Mucosa of descending colon (tissue), 3 donors: ENCODE results near the gene HDGFL3. TPM values are rescaled to one million over a fixed set of nuclear protein-coding genes. Genes with fewer than 3 reads are reported as not detected.

Experiments
- ATAC-seq: fragments of 200-7000 bp; cut with Tn5 transposase; one replicate; pipeline ENCODE4 v1.9.1; 2020; ENCODE audit warnings: mild to moderate bottlenecking, moderate library complexity
- DNase-seq, 3 donors: peaks; one replicate each; pipeline ENCODE4 v3.0.0-alpha.2; 2020
- H3K36me3 ChIP-seq: fragments of 200-600 bp; one replicate; pipeline ENCODE4 v1.8.0; 2021; ENCODE audit warnings: low read depth, mild to moderate bottlenecking
- H3K4me1 ChIP-seq: fragments of 200-600 bp; one replicate; pipeline ENCODE4 v1.8.0; 2021; ENCODE audit warnings: low read depth, mild to moderate bottlenecking
- H3K4me3 ChIP-seq: fragments of 200-600 bp; one replicate; pipeline ENCODE4 v1.8.0; 2021; ENCODE audit warnings: mild to moderate bottlenecking
- H3K9me3 ChIP-seq: fragments of 200-600 bp; one replicate; pipeline ENCODE4 v1.8.0; 2021; ENCODE audit warnings: mild to moderate bottlenecking
- CTCF ChIP-seq: fragments of 200-600 bp; IDR thresholded peaks from one replicate; pipeline ENCODE4 v1.8.0; 2022; ENCODE audit warnings: antibody characterized with exemption, mild to moderate bottlenecking
- intact Hi-C, 2 donors: fragments of 100-400 bp; cut with DNase I in 1 of 2; cut with micrococcal nuclease in 1 of 2; formaldehyde crosslinking; loops; one replicate each; pipeline versions ENCODE4 v1.11.0 to v1.11.1; 2022; cut with DNase I, micrococcal nuclease
- total RNA-seq, 3 donors: library from RNA; stranded (reverse); fragmentation: NEBNext Ultra II Directional in 2 of 3; extraction: Animal tissue kit (Norgen Biotek cat#: 25700) in 2 of 3; gene quantifications; one replicate each; pipeline versions ENCODE4 v1.2.1 to v1.2.4, GENCODE V29; 2021 to 2023
- donor health status: DM: no; HTN: no; CAD: no; lungs with moderate emphysema.
- donor health status: DM: no; HTN: no; CAD: no.
- donor health status: DM: no; HTN: yes; CAD: no.

Gene HDGFL3
- total RNA-seq, 3 donors from 2014 or later, result 7.3 to 58.8 (median 14.1) TPM

DNA sequence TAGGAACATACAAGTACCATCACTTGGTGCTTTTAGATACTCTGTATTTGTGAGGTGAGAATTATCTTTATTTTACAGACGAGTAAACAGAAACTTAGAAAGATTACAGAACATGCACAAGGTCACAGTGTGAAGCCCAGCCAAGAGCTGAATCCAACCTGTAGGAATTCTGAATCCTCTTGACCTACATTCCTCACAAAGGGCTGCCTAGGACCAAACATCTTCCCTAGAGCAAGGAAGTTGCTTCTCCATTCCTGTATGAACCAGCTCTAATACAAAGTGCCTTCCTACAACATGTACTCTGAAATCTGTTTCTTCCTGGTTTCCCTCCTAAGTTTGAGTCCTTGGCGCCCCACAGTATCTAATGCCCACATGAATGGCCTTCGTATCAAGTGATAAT is 2.9 kb downstream of the HDGFL3 start:
- Histone ChIP-seq H3K4me1 (no peaks in the 10 kb centered on the region), H3K4me3 (no peak overlapping the region), H3K36me3 (no peaks in the 10 kb centered on the region), H3K9me3 (no peaks in the 10 kb centered on the region)
- no peak for DNase-seq
- TF ChIP-seq CTCF, result no peak
- no peak for ATAC-seq
- intact Hi-C loops, result no loop called here

- Histone ChIP-seq H3K36me3 (no peaks in the 10 kb centered on the region), H3K4me1 (no peaks in the 10 kb centered on the region), H3K4me3 (no peak overlapping the region), H3K9me3 (no peaks in the 10 kb centered on the region)
- intact Hi-C loops, result no loop called here
- DNase-seq, result no peak
- no peak for TF ChIP-seq CTCF
- no peak for ATAC-seq
Observed at GRCh38 chr15:83203543-83203942, 4.1 kb downstream of the HDGFL3 start.

- DNase-seq, result no peak
- TF ChIP-seq CTCF, result no peak
- intact Hi-C loops, result no loop called here
- H3K9me3 ChIP-seq, result no peaks in the 10 kb centered on the region
- no peak for ATAC-seq
- no peak overlapping the region for H3K4me3 ChIP-seq
- H3K4me1 ChIP-seq, result no peaks in the 10 kb centered on the region
- H3K36me3 ChIP-seq, result no peaks in the 10 kb centered on the region
Observed at GRCh38 chr15:83200589-83200988, 7.0 kb downstream of the HDGFL3 start.

DNA sequence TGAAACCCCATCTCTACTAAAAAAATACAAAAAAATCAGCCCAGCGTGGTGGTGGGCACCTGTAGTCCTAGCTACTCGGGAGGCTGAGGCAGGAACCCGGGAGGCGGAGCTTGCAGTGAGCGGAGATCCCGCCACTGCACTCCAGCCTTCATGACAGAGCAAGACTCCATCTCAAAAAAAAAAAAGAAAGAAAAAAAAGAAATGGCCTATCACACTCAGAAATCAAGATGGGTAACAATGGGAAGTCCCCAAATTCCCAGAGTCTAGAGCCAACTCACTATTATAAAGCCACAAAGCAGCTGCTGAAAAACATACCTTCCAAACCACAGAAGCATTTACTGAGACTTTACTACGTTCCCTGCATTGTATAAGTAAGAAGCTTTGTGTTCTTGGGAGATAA is 7.5 kb downstream of the HDGFL3 start:
- Histone ChIP-seq H3K4me1 (no peaks in the 10 kb centered on the region), H3K36me3 (no peaks in the 10 kb centered on the region), H3K9me3 (no peaks in the 10 kb centered on the region), H3K4me3 (no peak overlapping the region)
- TF ChIP-seq CTCF, result no peak
- no peak for ATAC-seq
- intact Hi-C loops, result no loop called here
- DNase-seq, result no peak

GRCh38 chr15:83199288-83199687 is 8.3 kb downstream of the HDGFL3 start:
- no peak for TF ChIP-seq CTCF
- Histone ChIP-seq H3K36me3 (no peaks in the 10 kb centered on the region), H3K9me3 (no peaks in the 10 kb centered on the region), H3K4me1 (no peaks in the 10 kb centered on the region), H3K4me3 (no peak overlapping the region)
- intact Hi-C loops, result no loop called here
- DNase-seq (no peak), ATAC-seq (no peak)

DNA sequence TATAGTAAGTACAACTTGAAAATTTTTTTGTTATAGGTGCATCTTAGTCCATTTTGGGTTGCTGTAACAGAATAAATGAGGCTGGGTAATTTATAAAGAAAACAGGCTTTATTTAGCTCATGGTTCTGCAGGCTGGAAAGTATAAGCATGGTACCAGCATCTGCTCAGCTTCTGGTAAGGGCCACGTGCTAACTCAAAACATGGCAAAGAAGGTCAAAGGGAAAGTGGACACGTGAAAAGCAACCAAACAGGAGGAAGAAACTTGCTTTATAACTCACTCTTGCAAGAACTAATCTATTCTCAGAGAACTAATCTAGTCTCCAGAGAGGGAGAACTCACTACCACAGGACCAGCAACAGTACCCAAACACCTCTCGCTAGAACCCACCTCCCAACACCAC is 9.1 kb downstream of the HDGFL3 start:
- Histone ChIP-seq H3K36me3 (no peaks in the 10 kb centered on the region), H3K4me3 (no peak overlapping the region), H3K4me1 (no peaks in the 10 kb centered on the region), H3K9me3 (no peaks in the 10 kb centered on the region)
- ATAC-seq, result no peak
- no peak for TF ChIP-seq CTCF
- intact Hi-C loops, result no loop called here
- no peak for DNase-seq
